ENCODE measurements around the gene TNIP3.

TNIP3 gene

DNA sequence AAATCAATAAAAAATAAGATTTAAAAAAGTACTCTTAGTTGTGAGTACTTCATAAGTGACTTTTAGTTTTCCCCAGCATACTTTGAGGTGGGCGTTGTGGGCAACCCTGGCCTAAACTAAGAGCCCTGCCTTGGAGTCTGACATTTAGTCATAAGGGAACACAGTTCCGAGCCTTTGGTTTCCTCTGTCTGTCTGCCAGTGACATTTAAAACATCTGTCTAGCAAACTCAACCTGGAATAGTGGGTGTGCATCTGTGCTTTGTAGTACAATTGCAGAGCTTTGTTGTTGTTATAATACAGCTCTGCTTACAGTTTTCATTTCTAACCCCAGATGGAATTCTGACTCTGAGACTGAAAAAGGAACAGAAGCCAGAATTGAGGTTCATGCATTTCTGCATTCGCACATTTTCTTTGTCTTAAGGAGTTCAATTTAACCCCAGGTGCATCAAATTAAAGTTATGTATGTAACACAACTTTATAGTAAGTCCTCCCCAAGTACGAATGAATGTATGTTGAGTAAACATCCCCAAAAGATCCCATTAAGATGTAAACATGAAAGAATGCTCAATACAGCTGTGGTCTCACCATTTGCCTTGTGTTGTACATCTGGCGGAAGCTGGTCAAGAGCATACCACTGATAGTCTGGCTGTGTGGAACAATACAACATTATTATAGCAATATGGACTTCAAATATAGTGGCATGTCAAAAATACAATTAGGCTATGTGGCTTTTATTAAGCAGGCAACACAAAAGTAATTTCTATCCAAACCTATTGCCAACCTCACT, 25.9 kb downstream of the TNIP3 start:
- no peaks in the 10 kb centered on the region for H3K27me3 Mint-ChIP-seq (ENCODE audit: low read depth)
- peak overlapping the region; percentile 64 for H3K27ac Mint-ChIP-seq
- no peaks in the 10 kb centered on the region for H3K9me3 Mint-ChIP-seq
- peak overlapping the region; percentile 54 for H3K4me3 Mint-ChIP-seq
- peaks cover 34% of the 10 kb centered on the region for H3K4me1 Mint-ChIP-seq (ENCODE audit: low read depth)
- peaks cover 17% of the 10 kb centered on the region for H3K36me3 Mint-ChIP-seq (ENCODE audit: low read depth)

DNA sequence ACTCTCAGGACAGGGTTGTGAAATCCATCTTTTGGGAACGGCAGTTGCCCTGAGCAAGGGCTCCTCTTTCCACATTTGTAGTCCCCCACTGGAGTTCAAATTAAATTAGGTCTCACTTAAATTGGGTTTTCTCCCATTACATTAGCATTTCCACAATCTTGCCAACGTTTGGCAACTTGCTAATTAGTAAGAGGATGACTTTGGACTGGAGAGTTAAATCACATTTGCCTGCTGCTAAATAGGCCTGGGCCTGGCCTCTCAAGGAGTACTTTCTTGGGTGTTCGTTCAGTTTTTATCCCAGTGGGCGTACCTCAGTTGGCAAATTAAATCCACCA, 33.8 kb downstream of the TNIP3 start:
- H3K36me3 Mint-ChIP-seq (ENCODE audit: low read depth): peaks cover 9% of the 10 kb centered on the region
- H3K27ac Mint-ChIP-seq: no peak overlapping the region
- peaks cover 8% of the 10 kb centered on the region for H3K9me3 Mint-ChIP-seq
- H3K4me3 Mint-ChIP-seq: no peak overlapping the region
- peaks cover 15% of the 10 kb centered on the region for H3K4me1 Mint-ChIP-seq (ENCODE audit: low read depth)
- H3K27me3 Mint-ChIP-seq (ENCODE audit: low read depth): peaks cover 4% of the 10 kb centered on the region

DNA sequence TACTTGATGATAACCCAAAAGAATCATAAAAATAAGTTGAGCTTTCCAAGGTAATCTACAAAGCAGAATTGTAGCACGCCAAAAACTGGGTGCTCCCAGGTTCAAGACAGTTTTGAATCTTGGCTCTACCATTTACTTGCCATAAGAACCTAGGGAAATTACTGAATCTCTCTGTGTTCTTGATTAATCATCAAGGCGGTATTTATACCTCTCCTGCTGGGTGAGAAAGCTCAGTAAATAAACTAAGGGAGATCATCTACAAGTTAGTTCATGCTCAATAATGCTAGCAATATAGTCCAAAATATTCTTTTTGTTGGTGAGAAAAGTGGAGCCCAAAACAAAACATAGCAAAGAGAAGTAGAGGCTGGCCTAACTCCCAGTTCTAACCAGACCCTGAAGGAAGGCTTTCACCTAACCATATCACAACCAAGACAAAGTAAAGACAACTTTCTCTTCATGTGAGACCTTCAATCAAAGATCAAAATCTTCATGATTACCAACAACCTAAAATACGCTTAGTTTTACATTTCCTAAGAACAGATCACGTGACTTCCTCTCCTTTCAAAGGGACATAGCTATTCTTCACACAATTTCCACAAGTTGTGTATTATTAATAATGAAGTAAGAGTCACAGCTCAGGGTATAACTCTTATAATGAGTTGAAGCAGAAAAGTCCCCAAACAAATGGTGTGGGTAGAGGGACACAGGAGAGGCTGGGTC, 34.4 kb downstream of the TNIP3 start:
- Mint-ChIP-seq H3K4me1 (ENCODE audit: low read depth) (peaks cover 14% of the 10 kb centered on the region), H3K4me3 (no peak overlapping the region), H3K9me3 (peaks cover 8% of the 10 kb centered on the region), H3K27me3 (ENCODE audit: low read depth) (peaks cover 4% of the 10 kb centered on the region), H3K27ac (no peak overlapping the region), H3K36me3 (ENCODE audit: low read depth) (peaks cover 6% of the 10 kb centered on the region)

DNA sequence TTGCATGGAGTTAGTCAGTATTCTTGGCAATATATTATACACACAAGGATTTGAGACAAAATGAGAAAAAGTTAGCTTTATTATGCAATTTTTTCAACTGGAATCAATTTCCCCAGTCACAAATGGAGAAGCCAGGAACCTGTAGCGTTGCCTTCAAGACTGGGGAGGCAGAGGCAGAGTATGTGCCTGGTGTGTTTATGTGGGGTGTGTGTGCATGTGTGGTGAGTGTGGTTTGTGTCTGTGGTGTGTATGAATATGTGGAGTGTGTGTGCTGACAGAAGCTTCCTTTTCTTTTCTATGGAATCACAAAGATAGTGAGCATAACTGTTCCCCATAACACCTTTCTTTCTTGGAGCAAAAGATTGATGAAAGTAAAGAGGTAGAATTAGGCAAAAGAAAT, 37.0 kb downstream of the TNIP3 start:
- Mint-ChIP-seq H3K9me3 (peaks cover 8% of the 10 kb centered on the region), H3K4me1 (ENCODE audit: low read depth) (peaks cover 12% of the 10 kb centered on the region), H3K27ac (no peak overlapping the region), H3K4me3 (no peak overlapping the region), H3K27me3 (ENCODE audit: low read depth) (peaks cover 4% of the 10 kb centered on the region), H3K36me3 (ENCODE audit: low read depth) (peaks cover 6% of the 10 kb centered on the region)

DNA sequence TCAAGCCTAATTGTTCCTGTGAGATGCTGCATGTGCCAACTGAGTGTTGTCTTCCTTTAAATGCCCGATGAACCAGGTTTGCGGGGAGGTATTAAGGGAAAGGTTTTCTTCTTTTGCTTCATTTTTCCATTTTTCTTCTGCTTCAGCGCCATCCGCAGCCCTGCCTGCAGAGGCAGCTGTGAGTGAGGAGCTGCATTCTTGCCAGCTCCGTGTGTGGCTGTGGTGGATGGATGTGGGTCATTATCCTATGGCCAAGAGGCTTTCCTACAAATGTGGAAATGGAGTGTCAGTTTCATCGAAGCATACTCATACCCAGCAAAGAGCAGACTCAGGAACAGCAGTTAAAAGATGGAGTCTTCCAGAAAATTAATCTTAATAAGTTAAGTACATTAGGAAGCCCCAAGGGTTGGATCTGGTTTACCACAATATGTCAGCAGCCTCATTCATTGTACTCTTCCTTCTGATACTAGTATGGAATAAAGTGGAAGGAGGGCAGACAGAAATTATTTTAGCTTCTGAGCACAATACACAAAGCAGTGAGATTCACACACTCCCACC, 37.6 kb downstream of the TNIP3 start:
- Mint-ChIP-seq H3K4me1 (ENCODE audit: low read depth) (peaks cover 12% of the 10 kb centered on the region), H3K9me3 (peaks cover 8% of the 10 kb centered on the region), H3K36me3 (ENCODE audit: low read depth) (peaks cover 6% of the 10 kb centered on the region), H3K27me3 (ENCODE audit: low read depth) (peaks cover 4% of the 10 kb centered on the region), H3K4me3 (no peak overlapping the region), H3K27ac (no peak overlapping the region)

DNA sequence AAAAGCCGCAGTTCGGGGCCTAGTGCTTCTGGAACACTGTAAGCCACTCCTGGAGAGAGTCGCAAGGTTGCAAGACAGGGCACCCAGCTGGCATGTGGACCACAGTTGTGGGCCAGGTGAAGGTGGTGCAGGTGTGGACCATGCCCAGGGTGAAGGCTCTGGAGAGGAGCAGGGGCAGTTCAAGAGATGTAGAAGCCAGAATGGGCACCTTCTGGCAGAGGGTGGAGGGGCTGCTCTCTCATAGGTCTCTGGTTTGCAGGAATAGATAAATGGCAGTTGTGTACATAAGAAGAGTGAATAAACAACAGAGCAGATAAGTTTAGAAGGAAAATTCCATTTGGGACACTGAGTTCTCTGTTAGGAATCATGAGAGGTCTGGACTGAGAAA, 38.6 kb downstream of the TNIP3 start:
- Mint-ChIP-seq H3K27ac (no peak overlapping the region), H3K4me3 (no peak overlapping the region), H3K27me3 (ENCODE audit: low read depth) (peaks cover 4% of the 10 kb centered on the region), H3K36me3 (ENCODE audit: low read depth) (peaks cover 6% of the 10 kb centered on the region), H3K9me3 (peaks cover 8% of the 10 kb centered on the region), H3K4me1 (ENCODE audit: low read depth) (peaks cover 12% of the 10 kb centered on the region)

DNA sequence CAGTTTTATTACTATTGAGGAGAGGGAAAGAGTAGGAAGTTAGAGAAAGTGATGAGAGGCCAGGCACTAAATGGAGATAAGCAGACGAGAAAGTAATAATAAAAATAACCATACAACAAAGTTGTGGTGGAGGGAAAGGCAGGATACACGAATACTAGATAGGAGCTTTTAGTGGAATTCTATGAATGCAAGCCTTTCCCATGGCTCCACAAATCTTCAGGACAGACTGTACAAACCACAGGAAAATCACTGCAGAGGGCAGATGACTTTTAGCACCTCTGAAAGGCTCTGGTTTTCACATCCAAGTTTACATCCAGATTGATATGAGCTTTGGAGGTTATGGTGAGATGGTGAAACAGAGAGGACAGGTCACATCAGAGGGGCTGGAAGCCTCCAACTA, 41.5 kb downstream of the TNIP3 start:
- Mint-ChIP-seq H3K4me1 (ENCODE audit: low read depth) (peaks cover 21% of the 10 kb centered on the region), H3K4me3 (no peak overlapping the region), H3K27me3 (ENCODE audit: low read depth) (peaks cover 4% of the 10 kb centered on the region), H3K27ac (no peak overlapping the region), H3K36me3 (ENCODE audit: low read depth) (no peaks in the 10 kb centered on the region), H3K9me3 (no peaks in the 10 kb centered on the region)

DNA sequence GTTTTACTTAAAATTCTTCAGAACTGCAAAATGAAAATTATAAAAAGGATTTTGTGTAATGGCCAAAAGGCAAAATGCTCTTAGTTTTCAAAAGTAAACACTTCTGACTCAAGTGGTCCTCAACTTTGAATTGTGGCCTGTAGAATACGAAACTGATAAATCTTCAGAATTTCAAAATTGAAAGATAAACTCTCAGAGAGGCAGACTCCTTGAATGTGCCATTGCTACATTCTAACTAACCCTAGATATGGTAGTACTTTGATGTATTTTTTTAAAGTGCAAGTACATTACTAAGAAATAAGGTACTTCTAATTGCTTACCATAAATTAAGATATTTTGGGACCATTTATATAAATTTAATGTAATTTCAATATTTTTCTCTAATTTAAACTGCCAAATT, 44.4 kb downstream of the TNIP3 start:
- Mint-ChIP-seq H3K4me1 (ENCODE audit: low read depth) (peaks cover 12% of the 10 kb centered on the region), H3K4me3 (no peak overlapping the region), H3K27ac (no peak overlapping the region), H3K27me3 (ENCODE audit: low read depth) (no peaks in the 10 kb centered on the region), H3K9me3 (no peaks in the 10 kb centered on the region), H3K36me3 (ENCODE audit: low read depth) (no peaks in the 10 kb centered on the region)

DNA sequence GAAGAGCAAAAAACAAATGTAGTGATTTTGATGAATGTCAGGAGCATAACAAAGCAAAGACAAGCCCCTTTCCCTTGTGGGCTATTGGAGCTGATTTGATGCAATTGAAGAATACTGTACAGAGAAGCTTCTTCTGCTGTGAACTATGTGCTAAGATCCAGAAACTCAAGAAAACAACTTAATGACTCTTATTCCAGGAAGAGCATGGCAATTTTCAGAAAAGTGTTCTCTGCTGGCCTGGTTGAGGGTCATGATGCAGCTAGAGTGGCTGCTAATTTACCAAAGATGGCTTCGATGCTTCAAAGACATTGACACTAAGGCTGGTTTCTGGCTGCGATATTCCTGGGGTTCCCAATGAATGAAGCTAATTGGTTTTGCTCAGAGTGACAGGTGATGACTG, 45.8 kb downstream of the TNIP3 start:
- Mint-ChIP-seq H3K4me1 (ENCODE audit: low read depth) (peaks cover 18% of the 10 kb centered on the region), H3K27ac (no peak overlapping the region), H3K4me3 (no peak overlapping the region), H3K9me3 (no peaks in the 10 kb centered on the region), H3K36me3 (ENCODE audit: low read depth) (no peaks in the 10 kb centered on the region), H3K27me3 (ENCODE audit: low read depth) (no peaks in the 10 kb centered on the region)

DNA sequence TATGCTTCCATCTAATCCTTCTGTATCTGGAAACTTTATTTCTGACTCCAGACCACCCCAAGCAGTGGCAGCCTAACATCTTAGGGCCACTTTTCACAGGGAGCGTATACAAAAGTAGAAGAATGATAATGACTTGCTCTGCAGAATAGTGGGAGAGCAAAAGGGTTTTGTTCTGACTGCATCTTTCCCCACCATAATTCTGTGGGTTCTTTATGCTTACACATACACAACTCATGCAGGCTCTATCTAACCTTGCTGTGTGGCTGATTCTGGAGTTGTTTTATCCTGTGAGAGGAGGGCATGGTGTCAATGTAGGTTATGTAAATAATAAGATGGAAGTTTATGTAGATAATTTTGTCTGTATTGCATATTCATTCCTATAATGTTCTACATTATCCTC, 49.4 kb downstream of the TNIP3 start:
- Mint-ChIP-seq H3K4me1 (ENCODE audit: low read depth) (peaks cover 18% of the 10 kb centered on the region), H3K4me3 (no peak overlapping the region), H3K9me3 (no peaks in the 10 kb centered on the region), H3K27me3 (ENCODE audit: low read depth) (peaks cover 11% of the 10 kb centered on the region), H3K27ac (no peak overlapping the region), H3K36me3 (ENCODE audit: low read depth) (no peaks in the 10 kb centered on the region)

DNA sequence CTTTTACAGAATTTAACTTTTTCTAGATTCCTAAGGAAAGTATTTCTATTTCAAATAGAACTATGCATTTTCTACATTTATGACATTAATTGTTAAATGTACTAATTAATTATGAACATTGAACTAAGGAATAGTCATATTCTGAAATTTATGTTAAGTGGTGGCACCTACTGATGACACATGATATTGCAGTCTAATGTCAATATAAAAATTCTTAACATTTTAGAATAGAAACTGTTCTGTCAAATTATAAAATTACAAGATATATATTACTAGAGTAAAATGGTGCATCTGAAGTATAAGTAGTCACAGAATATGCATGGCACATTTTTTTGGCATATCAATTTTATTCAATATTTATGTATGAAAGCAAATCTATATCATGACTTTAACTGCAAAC, 51.6 kb downstream of the TNIP3 start:
- H3K27ac Mint-ChIP-seq: no peak overlapping the region

DNA sequence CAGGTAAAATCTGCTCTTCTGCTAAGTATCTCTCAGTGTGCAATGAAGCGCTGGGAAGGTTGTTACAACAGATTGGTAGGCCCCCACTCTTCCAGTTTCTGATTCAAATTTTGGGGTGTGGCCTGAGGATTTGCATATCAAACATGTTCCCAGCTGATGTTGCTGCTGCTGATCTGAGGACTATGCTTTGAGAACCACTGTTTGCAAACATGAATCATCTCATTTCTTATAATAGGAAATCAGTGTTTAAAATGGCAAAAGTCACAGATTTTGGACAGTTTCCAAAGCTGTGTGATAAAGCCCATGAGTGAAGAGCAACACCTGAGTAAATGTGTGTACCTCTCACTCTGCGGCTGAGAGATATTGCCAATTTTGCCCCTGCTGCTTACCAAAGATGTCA, 55.6 kb downstream of the TNIP3 start:
- Mint-ChIP-seq H3K4me3 (no peak overlapping the region), H3K4me1 (ENCODE audit: low read depth) (no peaks in the 10 kb centered on the region), H3K27me3 (ENCODE audit: low read depth) (peaks cover 46% of the 10 kb centered on the region), H3K9me3 (no peaks in the 10 kb centered on the region), H3K36me3 (ENCODE audit: low read depth) (no peaks in the 10 kb centered on the region), H3K27ac (no peak overlapping the region)

More for the DNA sequence above, 51.6 kb downstream of the TNIP3 start:
- peaks cover 18% of the 10 kb centered on the region for H3K27me3 Mint-ChIP-seq (ENCODE audit: low read depth)
- H3K4me1 Mint-ChIP-seq (ENCODE audit: low read depth): peaks cover 9% of the 10 kb centered on the region
- H3K36me3 Mint-ChIP-seq (ENCODE audit: low read depth): no peaks in the 10 kb centered on the region
- H3K4me3 Mint-ChIP-seq: no peak overlapping the region
- no peaks in the 10 kb centered on the region for H3K9me3 Mint-ChIP-seq

DNA sequence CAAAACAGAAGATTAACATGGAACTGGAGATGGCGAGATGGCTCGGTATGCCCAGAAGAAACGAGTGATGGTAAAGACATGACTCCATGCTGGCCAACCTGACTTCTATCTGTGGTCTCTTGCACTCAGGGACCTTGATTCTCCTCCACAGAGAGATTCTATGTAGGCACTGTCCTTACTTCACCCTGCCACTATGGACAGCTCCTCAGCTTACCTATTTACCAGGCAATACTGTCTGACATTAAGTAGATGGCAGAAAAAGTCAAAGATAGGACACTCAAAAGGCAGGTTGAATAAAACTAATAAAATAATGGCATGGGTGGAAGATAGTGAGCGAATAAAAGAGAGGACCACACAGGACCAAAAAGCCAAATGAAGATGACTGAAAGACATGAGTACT, 56.6 kb downstream of the TNIP3 start:
- H3K9me3 Mint-ChIP-seq: no peaks in the 10 kb centered on the region
- no peak overlapping the region for H3K27ac Mint-ChIP-seq
- no peak overlapping the region for H3K4me3 Mint-ChIP-seq

DNA sequence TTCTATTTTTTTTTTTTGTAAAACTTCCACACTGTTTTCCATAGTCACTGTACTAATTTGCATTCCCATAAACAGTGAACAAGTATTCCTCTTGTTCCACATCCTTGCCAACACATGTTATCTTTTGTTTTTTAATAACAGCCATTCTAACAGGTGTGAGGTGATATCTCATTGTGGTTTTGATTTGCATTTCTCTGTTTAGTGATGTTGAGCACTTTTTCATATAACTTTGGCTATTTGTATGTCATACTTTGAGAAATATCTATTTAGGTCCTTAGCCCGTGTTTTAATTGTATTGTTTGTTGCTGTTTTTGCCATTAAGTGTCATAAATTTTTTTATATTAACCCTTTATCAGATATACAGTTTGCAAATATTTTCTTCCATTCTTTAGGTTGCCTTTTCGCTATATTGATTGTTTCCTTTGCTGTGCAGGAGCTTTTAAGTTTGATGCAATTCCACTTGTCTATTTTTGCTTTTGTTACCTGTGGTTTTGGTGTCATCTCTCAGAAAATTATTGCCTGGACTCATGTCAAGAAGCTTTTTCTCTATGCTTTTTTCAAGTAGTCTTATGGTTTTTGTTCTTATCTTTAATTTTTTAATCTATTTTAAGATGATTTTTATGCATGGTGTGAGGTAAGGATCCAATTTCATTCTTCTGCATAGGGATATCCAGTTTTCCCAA, 63.9 kb downstream of the TNIP3 start:
- Mint-ChIP-seq H3K27me3 (ENCODE audit: low read depth) (peaks cover 45% of the 10 kb centered on the region), H3K9me3 (no peaks in the 10 kb centered on the region), H3K27ac (no peak overlapping the region)

More for the DNA sequence above, 56.6 kb downstream of the TNIP3 start:
- H3K4me1 Mint-ChIP-seq (ENCODE audit: low read depth): no peaks in the 10 kb centered on the region
- no peaks in the 10 kb centered on the region for H3K36me3 Mint-ChIP-seq (ENCODE audit: low read depth)
- peaks cover 53% of the 10 kb centered on the region for H3K27me3 Mint-ChIP-seq (ENCODE audit: low read depth)

DNA sequence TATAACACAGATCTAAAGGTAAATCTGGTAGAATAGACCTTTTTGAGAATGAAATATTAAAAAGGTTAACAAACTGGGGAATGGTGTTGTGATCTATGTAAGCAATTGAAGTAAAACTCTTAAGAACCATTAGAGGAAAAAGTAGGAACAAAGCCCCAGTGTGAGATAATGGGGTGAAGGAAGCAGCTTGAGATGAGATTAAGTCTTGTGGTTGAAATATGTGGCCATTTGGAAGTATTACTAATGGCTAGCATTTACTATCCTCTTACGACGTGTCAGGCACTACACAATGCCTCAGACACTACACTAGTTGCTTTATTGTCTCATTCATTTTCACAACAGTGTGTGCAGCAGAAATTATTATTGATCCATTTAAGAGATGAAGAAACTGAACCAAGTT, 65.9 kb downstream of the TNIP3 start:
- peaks cover 34% of the 10 kb centered on the region for H3K27me3 Mint-ChIP-seq (ENCODE audit: low read depth)
- no peaks in the 10 kb centered on the region for H3K9me3 Mint-ChIP-seq
- H3K36me3 Mint-ChIP-seq (ENCODE audit: low read depth): no peaks in the 10 kb centered on the region
- H3K4me1 Mint-ChIP-seq (ENCODE audit: low read depth): no peaks in the 10 kb centered on the region
- no peak overlapping the region for H3K4me3 Mint-ChIP-seq
- H3K27ac Mint-ChIP-seq: no peak overlapping the region

More for the DNA sequence above, 63.9 kb downstream of the TNIP3 start:
- Mint-ChIP-seq H3K4me1 (ENCODE audit: low read depth) (no peaks in the 10 kb centered on the region), H3K4me3 (no peak overlapping the region), H3K36me3 (ENCODE audit: low read depth) (no peaks in the 10 kb centered on the region)
